ENCODE data around the gene ZNF442.
"Not testable (repeated sequence)": the region's sequence is repeated elsewhere in the genome, so short reads cannot be mapped to it uniquely, and the experiment has no call there.

DNA sequence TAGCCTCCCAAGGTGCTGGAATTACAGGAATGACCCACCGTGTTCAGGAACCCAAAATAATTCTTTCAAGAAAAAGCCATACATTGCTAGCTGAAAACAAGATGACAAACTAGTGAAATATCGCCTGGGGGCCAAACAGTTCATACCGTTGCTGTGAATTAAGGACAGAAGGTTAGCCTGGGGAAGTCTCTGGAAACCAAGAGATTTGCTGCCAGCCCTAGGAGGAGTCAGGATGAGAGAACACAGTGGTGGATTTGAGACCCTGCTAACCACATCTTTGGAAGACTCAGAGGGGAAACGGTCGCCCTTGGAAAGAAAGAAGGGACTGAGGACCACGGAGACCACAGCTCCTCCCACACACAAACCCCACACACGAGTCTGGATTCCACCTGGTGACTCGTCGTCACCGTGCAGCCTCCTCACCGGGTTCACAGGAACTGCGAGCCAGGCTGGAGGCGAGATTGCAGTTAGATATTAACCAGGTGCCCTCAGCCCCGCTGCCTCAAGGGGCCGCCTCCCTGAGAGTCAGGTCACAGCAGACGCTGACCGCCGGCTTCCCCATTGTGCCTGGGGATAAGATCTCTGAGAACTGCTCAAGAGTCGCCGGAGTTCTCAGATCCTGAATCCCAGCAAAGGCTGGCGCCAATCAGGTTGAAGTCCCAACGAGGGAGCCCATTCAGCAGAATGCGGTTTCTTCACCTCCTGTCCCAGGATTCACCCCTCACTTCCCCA, 34.6 kb upstream of the ZNF442 start:
- TF ChIP-seq, protein P1, sequence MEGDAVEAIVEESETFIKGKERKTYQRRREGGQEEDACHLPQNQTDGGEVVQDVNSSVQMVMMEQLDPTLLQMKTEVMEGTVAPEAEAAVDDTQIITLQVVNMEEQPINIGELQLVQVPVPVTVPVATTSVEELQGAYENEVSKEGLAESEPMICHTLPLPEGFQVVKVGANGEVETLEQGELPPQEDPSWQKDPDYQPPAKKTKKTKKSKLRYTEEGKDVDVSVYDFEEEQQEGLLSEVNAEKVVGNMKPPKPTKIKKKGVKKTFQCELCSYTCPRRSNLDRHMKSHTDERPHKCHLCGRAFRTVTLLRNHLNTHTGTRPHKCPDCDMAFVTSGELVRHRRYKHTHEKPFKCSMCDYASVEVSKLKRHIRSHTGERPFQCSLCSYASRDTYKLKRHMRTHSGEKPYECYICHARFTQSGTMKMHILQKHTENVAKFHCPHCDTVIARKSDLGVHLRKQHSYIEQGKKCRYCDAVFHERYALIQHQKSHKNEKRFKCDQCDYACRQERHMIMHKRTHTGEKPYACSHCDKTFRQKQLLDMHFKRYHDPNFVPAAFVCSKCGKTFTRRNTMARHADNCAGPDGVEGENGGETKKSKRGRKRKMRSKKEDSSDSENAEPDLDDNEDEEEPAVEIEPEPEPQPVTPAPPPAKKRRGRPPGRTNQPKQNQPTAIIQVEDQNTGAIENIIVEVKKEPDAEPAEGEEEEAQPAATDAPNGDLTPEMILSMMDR (IDR thresholded peaks at IDR 0.05) = not testable (repeated sequence)
- TF ChIP-seq POLR2A, EP300 (IDR thresholded peaks at IDR 0.05): not testable (repeated sequence)
